CD4-positive, alpha-beta T cell treated with Interleukin-10 for 1 hour (primary cell): ENCODE results near the gene ADGRL3.
"Not testable (repeated sequence)": the region's sequence is repeated elsewhere in the genome, so short reads cannot be mapped to it uniquely, and the experiment has no call there.

Experiments
- DNase-seq: peaks from one replicate; pipeline ENCODE4 v3.0.0-alpha.2; 2020

ADGRL3 gene

DNA sequence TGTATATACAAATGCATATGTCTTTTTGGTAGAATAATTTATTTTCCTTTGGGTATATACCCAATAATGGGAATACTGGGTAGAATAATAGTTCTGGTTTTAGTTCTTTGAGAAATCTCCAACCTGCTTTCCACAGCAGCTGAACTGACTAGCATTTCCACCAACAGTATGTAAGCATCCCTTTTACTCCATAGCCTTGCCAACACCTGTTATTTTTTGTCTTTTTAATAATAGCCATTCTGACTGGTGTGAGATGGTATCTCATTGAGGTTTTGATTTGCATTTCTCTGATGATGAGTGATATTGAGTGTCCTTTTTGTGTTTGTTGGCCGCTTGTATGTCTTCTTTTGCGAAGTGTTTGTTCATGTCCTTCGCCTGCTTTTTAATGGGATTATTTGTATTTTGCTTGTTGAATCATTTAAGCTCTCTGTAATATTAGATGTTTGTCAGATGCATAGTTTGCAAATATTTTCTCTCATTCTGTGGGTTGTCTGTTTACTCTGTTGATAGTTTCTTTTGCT is 309.7 kb downstream of the ADGRL3 start:
- not testable (repeated sequence) for DNase-seq

GRCh38 chr4:61511716-61512488 is 311.8 kb downstream of the ADGRL3 start:
- no peak for DNase-seq

GRCh38 chr4:61514991-61515390 is 314.9 kb downstream of the ADGRL3 start:
- no peak for DNase-seq

DNA sequence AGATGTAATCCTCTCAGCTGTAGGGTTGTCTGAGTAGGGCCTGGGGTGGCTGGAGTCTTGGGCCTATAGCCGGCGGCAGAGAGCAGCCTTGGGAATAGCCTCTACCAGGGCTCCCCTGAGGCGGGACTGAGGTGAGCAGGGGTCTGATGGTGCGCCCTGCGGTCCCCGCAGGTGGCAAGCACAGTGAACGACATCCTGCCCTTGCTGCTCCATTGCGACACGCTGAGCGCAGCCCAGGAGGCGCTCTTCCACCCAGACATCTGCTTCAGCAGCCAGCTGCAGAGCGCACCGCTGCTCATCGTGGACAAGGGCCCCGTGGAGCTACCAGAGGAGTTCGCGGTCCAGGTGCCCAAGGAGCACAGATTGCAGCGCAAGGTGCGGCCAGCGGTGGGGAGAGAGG is 317.0 kb downstream of the ADGRL3 start:
- no peak for DNase-seq

DNA sequence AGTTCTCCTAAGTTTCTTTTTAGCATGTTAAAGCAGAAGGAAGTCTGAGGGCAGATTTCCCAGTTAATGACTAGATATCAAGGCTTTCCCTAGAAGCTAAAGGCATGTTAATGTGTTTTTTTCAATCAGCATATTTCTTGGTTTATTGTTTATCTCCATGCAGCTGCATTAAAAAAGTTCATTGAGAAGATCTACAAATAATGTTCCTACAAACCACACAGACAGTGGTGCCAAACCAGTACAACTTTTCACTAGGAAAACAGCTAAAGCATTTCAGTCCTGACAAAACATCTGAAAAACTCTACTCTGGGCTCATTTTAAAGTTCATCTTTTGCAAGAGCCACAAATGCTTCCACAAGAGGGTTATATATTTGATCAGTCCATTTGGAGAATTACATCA is 320.0 kb downstream of the ADGRL3 start:
- DNase-seq, result no peak

DNA sequence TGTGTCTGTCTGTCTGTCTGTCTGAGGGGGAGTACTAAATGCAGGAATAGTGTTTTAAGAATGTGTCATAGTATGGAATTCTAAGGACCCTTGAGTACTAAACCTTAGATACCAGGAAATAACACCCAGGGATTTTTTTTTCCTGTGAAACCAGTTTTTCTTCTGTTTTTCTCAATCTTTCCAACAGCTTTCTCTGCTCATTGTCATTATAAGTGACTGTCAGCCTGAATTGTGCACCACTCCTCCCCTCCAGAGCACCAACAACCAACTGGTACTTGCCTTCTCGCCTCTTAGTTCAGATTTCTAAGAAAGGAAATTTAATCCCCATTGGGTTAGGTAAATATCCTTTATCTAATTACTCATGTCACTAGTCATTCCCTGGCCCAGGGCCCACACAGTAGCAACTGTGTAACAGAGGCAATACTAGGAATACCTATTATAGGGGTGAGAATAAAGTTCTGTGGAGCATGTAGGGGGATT is 320.6 kb downstream of the ADGRL3 start:
- no peak for DNase-seq

DNA sequence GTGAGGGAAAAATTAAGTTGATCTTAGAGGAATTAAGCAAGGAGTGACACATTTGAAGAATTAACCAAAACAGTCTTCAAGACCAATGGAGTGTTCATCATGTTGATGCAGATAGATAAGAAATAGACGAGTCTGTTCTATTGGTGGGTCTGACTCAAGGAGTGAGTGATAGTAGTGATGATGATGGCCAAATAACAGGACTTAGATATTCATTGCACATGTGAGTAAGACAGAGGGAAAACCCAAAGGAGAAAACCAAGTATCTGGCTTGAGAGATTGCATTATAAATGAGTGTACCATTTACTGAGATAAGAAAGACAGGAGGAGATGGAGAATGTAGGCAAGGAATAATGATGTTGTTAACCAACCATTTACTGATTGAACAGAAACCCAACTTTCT is 321.3 kb downstream of the ADGRL3 start:
- no peak for DNase-seq

DNA sequence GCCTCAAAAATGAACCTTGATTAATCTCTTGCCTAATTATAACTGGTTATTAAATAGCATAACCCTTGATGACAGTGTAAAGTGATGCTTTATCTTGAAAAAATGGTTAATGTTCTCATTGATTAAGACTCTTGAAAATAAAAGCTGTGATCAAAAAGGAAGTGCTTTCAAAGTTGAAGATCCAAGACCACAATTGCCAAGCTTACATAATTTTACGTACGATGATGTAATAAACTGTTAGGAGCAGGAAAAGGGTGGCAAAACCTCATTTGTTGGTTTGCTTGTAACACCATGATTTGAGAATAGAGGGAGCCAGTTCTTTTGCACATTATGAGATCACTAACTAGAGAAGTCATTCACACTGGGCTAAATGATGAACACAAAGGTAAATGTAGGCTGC is 322.2 kb downstream of the ADGRL3 start:
- no peak for DNase-seq

- no peak for DNase-seq
Observed at GRCh38 chr4:61527888-61528287, 327.8 kb downstream of the ADGRL3 start.

DNA sequence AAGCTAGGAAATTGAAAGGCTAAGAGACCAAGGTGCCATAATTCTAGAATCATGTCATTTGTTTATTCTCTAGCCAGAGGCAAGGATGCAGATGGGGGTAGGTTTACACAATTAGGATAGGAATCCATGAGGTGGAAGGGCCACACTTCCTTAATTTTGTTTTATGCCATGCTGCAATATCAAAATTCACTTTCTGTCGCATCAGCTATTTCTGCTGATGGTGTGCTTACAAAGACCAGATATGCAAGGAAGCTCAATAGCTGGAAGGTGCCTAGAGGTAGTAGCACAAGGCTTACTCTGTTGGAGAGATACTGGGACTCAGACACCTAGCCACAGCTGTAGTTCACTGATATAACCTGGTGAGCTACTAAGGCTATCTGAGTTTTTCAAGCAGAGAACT is 328.5 kb downstream of the ADGRL3 start:
- no peak for DNase-seq

DNA sequence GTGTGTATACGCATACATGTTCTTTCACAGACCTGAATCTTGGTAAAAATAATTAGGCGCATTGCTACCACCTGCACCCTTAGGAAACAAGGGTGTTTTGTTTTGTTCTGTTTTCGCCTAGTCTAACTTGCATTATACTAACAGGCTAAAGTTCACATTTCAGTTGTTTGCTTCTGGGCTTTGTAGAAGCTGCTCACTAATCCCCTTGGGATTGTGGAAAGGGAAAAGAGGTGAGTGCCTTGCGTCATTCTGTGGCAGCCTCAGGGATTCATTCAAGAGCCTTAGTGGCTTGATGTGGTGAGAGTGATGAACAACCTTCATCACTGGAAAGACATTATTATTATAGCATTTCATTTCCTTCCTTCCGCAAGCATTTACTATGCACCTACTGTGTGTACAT is 331.1 kb downstream of the ADGRL3 start:
- DNase-seq, result no peak

GRCh38 chr4:61532336-61533000 is 332.3 kb downstream of the ADGRL3 start:
- DNase-seq, result no peak

DNA sequence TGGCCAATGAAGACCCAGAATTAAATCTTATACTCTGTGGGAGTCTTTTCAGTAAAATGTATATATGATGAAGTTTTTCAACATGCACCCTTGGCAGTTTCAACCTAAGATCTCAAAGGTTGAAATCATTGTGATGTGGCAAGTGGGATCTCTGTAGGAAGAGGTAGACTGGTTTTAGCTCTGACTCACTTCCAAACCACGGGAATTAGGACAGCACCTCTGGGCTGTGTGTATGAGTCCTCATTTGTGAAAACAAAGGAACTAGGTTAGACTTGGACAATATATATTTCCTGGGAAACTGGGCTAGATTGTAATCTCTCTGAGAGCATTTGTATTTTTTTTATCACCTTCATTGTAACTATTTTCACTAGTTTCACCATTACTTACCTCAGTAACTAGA is 333.0 kb downstream of the ADGRL3 start:
- DNase-seq, result no peak

- DNase-seq, result no peak
Observed at GRCh38 chr4:61540944-61541343, 340.8 kb downstream of the ADGRL3 start.

- no peak for DNase-seq
Observed at GRCh38 chr4:61541459-61541858, 341.3 kb downstream of the ADGRL3 start.

DNA sequence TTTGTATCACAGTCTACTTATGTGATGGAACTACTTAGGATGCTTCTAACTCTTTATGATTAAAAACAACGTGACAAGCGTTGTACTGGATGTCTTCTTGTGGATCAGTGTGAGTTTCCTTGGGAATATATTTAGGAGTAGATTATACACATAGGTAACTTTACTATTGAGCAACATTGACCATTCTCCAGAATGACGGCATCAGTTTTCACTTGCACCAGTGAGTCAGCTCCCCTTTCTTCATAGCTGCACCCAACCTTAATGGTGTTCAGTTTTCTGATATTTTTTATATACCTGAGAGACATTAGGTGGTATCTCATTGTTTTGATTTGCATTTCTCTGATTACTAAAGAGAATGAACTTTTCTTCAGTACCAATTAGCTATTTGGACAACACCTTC is 343.9 kb downstream of the ADGRL3 start:
- no peak for DNase-seq

GRCh38 chr4:61545902-61546480 is 345.9 kb downstream of the ADGRL3 start:
- no peak for DNase-seq

DNA sequence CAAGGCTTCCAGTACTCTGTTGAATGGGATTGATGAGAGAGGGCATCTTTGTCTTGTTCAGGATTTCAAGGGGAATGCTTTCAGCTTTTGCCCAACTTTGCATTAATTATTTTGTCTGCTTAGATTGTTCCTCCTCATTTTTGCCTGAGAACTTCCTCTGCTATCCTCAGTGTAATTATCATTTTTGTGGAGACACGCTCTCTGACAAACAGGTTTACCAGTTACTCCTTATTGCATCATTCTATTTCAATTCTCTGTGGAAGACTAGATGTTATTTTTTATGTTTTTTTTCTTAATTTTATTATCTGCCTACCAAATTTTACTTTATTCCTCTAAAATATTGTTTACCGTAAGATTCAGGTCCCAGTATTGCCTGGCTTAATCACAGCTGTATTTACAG is 349.2 kb downstream of the ADGRL3 start:
- no peak for DNase-seq

- DNase-seq, result no peak
Observed at GRCh38 chr4:61553557-61554125, 353.5 kb downstream of the ADGRL3 start.

DNA sequence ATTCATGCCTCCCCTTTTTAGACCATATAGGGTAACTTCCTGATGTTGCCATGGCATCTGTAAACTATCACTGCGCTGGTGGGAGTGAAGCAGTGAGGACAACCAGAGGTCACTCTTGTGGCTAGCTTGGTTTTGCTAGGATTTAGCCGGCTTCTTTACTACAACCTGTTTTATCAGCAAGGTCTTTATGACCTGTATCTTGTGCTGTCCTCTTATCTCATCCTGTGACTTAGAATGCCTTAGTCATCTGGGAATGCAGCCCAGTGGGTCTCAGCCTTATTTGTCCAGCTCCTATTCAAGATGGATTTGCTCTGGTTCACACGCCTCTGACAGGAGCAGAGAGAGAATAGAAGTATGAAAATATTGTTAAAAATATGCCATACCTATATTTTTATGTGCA is 355.7 kb downstream of the ADGRL3 start:
- DNase-seq, result no peak

DNA sequence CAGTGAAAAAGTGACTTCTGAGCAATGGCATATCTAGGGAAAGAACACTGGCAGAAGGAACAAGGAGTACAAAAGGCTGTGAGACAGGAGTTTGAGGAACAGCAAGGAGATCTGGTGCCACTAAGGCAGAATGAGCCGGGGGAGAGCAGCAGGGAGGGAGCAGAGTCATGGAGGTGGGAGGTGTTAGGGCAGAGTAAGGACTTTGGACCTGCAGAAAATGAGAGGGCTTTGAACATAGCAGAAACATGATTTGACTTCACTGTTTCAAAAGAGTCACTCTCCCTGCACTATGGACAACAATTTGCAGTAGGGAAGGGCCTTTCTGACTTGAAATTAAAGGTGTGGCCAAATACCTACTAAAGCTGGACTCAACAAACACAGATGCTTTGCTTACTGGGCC is 356.2 kb downstream of the ADGRL3 start:
- DNase-seq, result no peak

GRCh38 chr4:61559396-61559795 is 359.3 kb downstream of the ADGRL3 start:
- DNase-seq, result no peak

DNA sequence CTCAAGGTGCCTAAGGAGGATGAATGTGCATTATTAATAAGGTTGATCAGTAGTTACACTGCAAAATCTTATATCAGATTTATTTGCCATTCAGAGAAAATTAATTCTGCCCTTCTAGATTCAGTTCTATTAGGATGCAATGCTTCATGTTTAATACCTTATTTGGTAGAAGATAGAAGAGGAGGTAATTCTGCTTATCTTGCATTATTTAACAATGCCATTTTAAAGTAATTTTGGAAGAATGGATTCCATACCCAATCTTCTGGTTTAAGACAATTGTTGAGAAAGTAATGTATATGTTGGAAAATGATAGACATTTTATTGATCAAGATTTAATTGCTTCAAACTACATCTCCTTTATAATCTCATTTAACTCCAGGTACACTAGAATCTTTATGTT is 360.9 kb downstream of the ADGRL3 start:
- no peak for DNase-seq
